ENCODE measurements around the gene ANKRD12.

The ANKRD12 gene

DNA sequence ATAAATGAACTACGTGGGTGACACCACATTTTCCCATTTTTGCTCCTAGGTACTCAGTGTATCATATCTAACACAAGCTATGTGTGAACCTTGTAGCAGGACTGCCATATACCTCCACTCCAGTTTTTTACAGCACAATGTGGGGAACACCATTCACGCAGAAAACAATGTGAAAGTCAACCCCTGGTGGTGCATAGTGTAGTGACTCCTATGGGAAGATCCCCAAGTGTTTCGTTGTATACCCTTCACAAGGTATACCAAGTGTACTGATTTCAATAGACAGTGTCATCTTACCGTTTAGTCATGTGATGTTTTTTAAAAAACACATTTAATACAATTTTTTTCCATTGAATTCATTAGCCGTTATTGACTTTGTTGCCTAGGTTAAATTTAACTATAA, 68.1 kb downstream of the ANKRD12 start:
- Mint-ChIP-seq H3K27me3 (ENCODE audit: low read depth, poor library complexity) (no peaks in the 10 kb centered on the region), H3K36me3 (ENCODE audit: low read depth) (peaks cover 10% of the 10 kb centered on the region), H3K27ac (peak overlapping the region; percentile 79), H3K4me3 (no peak overlapping the region), H3K9me3 (no peaks in the 10 kb centered on the region), H3K4me1 (peaks cover 4% of the 10 kb centered on the region)
- TF ChIP-seq, protein P1, sequence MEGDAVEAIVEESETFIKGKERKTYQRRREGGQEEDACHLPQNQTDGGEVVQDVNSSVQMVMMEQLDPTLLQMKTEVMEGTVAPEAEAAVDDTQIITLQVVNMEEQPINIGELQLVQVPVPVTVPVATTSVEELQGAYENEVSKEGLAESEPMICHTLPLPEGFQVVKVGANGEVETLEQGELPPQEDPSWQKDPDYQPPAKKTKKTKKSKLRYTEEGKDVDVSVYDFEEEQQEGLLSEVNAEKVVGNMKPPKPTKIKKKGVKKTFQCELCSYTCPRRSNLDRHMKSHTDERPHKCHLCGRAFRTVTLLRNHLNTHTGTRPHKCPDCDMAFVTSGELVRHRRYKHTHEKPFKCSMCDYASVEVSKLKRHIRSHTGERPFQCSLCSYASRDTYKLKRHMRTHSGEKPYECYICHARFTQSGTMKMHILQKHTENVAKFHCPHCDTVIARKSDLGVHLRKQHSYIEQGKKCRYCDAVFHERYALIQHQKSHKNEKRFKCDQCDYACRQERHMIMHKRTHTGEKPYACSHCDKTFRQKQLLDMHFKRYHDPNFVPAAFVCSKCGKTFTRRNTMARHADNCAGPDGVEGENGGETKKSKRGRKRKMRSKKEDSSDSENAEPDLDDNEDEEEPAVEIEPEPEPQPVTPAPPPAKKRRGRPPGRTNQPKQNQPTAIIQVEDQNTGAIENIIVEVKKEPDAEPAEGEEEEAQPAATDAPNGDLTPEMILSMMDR (IDR thresholded peaks at IDR 0.05), result no peak
- no peak for DNase-seq

DNA sequence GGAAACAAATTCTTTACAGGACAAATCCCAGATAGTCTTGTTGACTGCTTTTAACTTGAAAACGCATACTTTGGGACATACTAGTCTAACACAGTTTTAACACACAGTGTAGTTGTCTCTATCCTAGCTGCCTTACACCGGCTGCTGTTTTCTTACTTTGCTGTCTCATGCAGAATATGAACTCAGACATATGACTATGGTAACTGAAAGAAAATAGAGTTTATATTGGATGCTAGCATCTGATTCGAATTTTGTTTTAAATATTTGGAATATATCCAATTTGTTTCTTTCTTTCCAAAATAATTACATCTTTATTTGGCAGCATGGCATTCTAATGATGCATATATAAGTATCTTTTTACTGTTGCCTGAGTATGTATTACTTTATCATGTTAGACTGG, 69.8 kb downstream of the ANKRD12 start:
- Mint-ChIP-seq H3K27me3 (ENCODE audit: low read depth, poor library complexity) (no peaks in the 10 kb centered on the region), H3K4me3 (no peak overlapping the region), H3K4me1 (no peaks in the 10 kb centered on the region), H3K9me3 (no peaks in the 10 kb centered on the region), H3K27ac (no peak overlapping the region), H3K36me3 (ENCODE audit: low read depth) (peaks cover 17% of the 10 kb centered on the region)
- no peak for DNase-seq
- TF ChIP-seq, protein P1 (IDR thresholded peaks at IDR 0.05), result no peak

DNA sequence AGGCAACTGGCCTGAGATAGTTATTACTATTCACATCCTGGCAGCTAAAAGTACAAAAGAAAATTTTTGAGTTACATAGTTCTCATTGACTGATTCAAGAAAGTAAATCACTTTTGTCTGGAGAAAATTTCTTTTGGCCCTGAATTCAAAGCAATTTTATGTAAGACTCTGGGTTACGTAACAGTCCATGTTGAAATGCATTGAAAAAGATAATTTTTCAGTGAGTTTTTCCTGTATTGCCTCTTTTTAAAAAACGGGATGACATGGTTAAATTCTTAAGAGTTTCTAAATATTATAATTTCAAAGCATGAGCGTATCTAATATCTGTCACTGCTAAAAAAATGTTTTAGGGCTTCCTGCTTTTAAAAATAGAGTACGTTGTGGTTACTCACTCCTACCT, 72.7 kb downstream of the ANKRD12 start:
- TF ChIP-seq, protein P1 (IDR thresholded peaks at IDR 0.05), result no peak
- H3K9me3 Mint-ChIP-seq, result peaks cover under 1% of the 10 kb centered on the region
- H3K4me3 Mint-ChIP-seq, result no peak overlapping the region
- peaks cover 43% of the 10 kb centered on the region for H3K36me3 Mint-ChIP-seq (ENCODE audit: low read depth)
- H3K4me1 Mint-ChIP-seq, result peaks cover under 1% of the 10 kb centered on the region
- peak overlapping the region; percentile 11 for H3K27ac Mint-ChIP-seq
- H3K27me3 Mint-ChIP-seq (ENCODE audit: low read depth, poor library complexity), result no peaks in the 10 kb centered on the region
- no peak for DNase-seq

DNA sequence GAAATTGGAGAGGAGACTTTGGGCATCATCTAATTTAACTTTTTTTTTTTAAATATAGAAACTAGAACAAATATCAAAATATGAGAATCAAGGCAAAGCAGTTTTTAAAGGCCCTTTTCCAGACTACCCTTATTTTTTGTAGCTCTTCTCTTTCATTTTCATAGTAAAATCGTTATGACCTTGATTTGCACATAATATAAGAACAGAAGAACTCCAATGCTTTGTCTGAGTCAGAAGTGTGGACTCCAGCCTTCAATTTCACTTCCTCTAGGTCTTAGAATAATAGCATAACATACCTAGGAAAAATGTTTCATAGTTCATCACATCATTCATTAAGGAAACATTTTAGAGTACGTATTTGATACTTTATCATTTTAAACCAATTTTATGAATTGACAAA, 74.4 kb downstream of the ANKRD12 start:
- no peak for DNase-seq
- Mint-ChIP-seq H3K4me1 (peaks cover 16% of the 10 kb centered on the region), H3K36me3 (ENCODE audit: low read depth) (peaks cover 54% of the 10 kb centered on the region)

DNA sequence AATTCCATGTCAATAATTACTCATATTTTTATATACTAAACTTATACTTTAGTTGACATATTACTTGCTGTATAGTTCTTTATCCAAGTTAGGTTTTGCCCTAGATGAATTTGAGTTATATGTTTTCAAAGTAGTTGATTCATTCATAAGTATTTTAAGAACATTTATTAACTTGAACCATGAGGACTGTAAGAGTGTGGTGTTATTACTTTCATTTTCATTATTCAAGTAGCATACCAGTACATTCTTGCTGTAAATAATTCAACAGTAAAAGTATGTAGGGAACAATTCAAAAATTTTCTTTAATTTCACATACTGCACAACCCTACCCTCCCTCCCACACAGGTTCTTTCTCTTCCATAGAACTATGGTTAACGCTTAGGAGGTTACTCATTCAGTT, 75.4 kb downstream of the ANKRD12 start:
- peaks cover 62% of the 10 kb centered on the region for H3K36me3 Mint-ChIP-seq (ENCODE audit: low read depth)
- H3K4me1 Mint-ChIP-seq, result peaks cover 20% of the 10 kb centered on the region

More for the DNA sequence above, 74.4 kb downstream of the ANKRD12 start:
- peak overlapping the region; percentile 32 for H3K27ac Mint-ChIP-seq
- H3K9me3 Mint-ChIP-seq, result peaks cover 6% of the 10 kb centered on the region
- no peaks in the 10 kb centered on the region for H3K27me3 Mint-ChIP-seq (ENCODE audit: low read depth, poor library complexity)
- H3K4me3 Mint-ChIP-seq, result no peak overlapping the region
- TF ChIP-seq, protein P1 (IDR thresholded peaks at IDR 0.05), result no peak

More for the DNA sequence above, 75.4 kb downstream of the ANKRD12 start:
- no peaks in the 10 kb centered on the region for H3K27me3 Mint-ChIP-seq (ENCODE audit: low read depth, poor library complexity)
- peaks cover 6% of the 10 kb centered on the region for H3K9me3 Mint-ChIP-seq
- TF ChIP-seq, protein P1 (IDR thresholded peaks at IDR 0.05), result no peak
- H3K27ac Mint-ChIP-seq, result no peak overlapping the region
- DNase-seq, result no peak
- no peak overlapping the region for H3K4me3 Mint-ChIP-seq
